ENCODE results near the gene NRGN. TPM values are rescaled to one million over a fixed set of nuclear protein-coding genes. Genes with fewer than 3 reads are reported as not detected.
A peak's percentile ranks its signal among the peaks of the same experiment; 100 is the strongest.

Gene NRGN
- total RNA-seq, 1 experiment from 2014 or later = 7.8 TPM

- H3K27me3 ChIP-seq (replicated peaks; ENCODE audit: control insufficient read depth, insufficient read depth, low read length) = peaks cover 6% of the 10 kb centered on the region
- H3K4me3 ChIP-seq (ENCODE audit: low read depth, low read length) = no peak overlapping the region
- Mint-ChIP-seq H3K9me3 (ENCODE audit: unreplicated experiment) (no peaks in the 10 kb centered on the region), H3K27me3 (ENCODE audit: insufficient read depth, unreplicated experiment) (peaks cover 30% of the 10 kb centered on the region), H3K27ac (ENCODE audit: unreplicated experiment) (no peak overlapping the region), H3K4me1 (ENCODE audit: low read depth, unreplicated experiment) (no peaks in the 10 kb centered on the region), H3K36me3 (ENCODE audit: insufficient read depth, unreplicated experiment) (no peaks in the 10 kb centered on the region), H3K4me3 (ENCODE audit: unreplicated experiment) (no peak overlapping the region)
- no peak for DNase-seq
- POLR2A ChIA-PET = no interaction called here
- TF ChIP-seq, protein P1, sequence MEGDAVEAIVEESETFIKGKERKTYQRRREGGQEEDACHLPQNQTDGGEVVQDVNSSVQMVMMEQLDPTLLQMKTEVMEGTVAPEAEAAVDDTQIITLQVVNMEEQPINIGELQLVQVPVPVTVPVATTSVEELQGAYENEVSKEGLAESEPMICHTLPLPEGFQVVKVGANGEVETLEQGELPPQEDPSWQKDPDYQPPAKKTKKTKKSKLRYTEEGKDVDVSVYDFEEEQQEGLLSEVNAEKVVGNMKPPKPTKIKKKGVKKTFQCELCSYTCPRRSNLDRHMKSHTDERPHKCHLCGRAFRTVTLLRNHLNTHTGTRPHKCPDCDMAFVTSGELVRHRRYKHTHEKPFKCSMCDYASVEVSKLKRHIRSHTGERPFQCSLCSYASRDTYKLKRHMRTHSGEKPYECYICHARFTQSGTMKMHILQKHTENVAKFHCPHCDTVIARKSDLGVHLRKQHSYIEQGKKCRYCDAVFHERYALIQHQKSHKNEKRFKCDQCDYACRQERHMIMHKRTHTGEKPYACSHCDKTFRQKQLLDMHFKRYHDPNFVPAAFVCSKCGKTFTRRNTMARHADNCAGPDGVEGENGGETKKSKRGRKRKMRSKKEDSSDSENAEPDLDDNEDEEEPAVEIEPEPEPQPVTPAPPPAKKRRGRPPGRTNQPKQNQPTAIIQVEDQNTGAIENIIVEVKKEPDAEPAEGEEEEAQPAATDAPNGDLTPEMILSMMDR (IDR thresholded peaks at IDR 0.05; ENCODE audit: insufficient read depth in 1 of 2, low read depth in 1 of 2, low read length in 1 of 2, severe bottlenecking in 1 of 2, unreplicated experiment in 1 of 2) = no peak
- intact Hi-C loops (cut with micrococcal nuclease; ENCODE audit: unreplicated experiment) = no loop called here
- H3K9me3 ChIP-seq = no peaks in the 10 kb centered on the region
- no peaks in the 10 kb centered on the region for H3K36me3 ChIP-seq (ENCODE audit: control insufficient read depth, insufficient read depth, low read length)
- no TSS peak for BruUV-seq (replicated peaks)
- CTCF ChIA-PET = no interaction called here
- peaks cover 4% of the 10 kb centered on the region; the same call in 1 of the 2 replicates for H3K4me1 ChIP-seq
Measured at GRCh38 chr11:124716591-124716990, 23.2 kb upstream of the NRGN start.

DNA sequence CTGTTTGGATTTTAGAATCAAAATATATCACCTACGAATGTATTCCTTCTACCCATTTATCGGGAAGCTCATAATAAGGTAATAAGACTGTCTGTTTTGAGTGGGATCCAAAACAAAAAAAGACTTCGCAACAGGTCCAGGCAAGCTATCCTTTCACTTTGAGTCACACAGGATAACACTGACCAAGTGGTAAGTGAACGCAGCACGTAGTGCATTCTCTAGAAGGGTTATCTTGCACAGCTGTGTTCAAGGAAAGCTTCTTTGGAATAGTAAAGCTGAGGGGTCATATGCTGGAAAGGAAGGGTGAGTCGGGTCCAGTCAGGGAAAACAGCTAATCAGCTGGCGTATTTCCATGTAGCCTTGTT, 22.3 kb upstream of the NRGN start:
- POLR2A ChIA-PET = no interaction called here
- Histone ChIP-seq H3K27me3 (replicated peaks; ENCODE audit: control insufficient read depth, insufficient read depth, low read length) (peaks cover 6% of the 10 kb centered on the region), H3K9me3 (no peaks in the 10 kb centered on the region), H3K36me3 (ENCODE audit: control insufficient read depth, insufficient read depth, low read length) (no peaks in the 10 kb centered on the region), H3K4me3 (ENCODE audit: low read depth, low read length) (no peak overlapping the region), H3K4me1 (peaks cover 4% of the 10 kb centered on the region; the same call in 1 of the 2 replicates)
- Mint-ChIP-seq H3K36me3 (ENCODE audit: insufficient read depth, unreplicated experiment) (no peaks in the 10 kb centered on the region), H3K27me3 (ENCODE audit: insufficient read depth, unreplicated experiment) (peaks cover 30% of the 10 kb centered on the region), H3K4me3 (ENCODE audit: unreplicated experiment) (peak overlapping the region; percentile 71), H3K9me3 (ENCODE audit: unreplicated experiment) (no peaks in the 10 kb centered on the region), H3K4me1 (ENCODE audit: low read depth, unreplicated experiment) (no peaks in the 10 kb centered on the region), H3K27ac (ENCODE audit: unreplicated experiment) (no peak overlapping the region)
- intact Hi-C loops (cut with micrococcal nuclease; ENCODE audit: unreplicated experiment) = no loop called here
- no TSS peak for BruUV-seq (replicated peaks)
- DNase-seq = no peak
- TF ChIP-seq, protein P1 (IDR thresholded peaks at IDR 0.05; ENCODE audit: insufficient read depth in 1 of 2, low read depth in 1 of 2, low read length in 1 of 2, severe bottlenecking in 1 of 2, unreplicated experiment in 1 of 2) = no peak
- CTCF ChIA-PET = interaction anchor here (0.8 to 1.6 kb wide), 2 partner anchors 28 to 46 kb away, joined by 3 read pairs; no protein-coding TSS in a partner anchor

- peak in 1 of 2 experiments; percentile 37 for DNase-seq
- Mint-ChIP-seq H3K4me1 (ENCODE audit: low read depth, unreplicated experiment) (no peaks in the 10 kb centered on the region), H3K27ac (ENCODE audit: unreplicated experiment) (no peak overlapping the region), H3K9me3 (ENCODE audit: unreplicated experiment) (no peaks in the 10 kb centered on the region), H3K36me3 (ENCODE audit: insufficient read depth, unreplicated experiment) (no peaks in the 10 kb centered on the region), H3K27me3 (ENCODE audit: insufficient read depth, unreplicated experiment) (peaks cover 35% of the 10 kb centered on the region), H3K4me3 (ENCODE audit: unreplicated experiment) (peak overlapping the region; percentile 71)
- peaks cover 4% of the 10 kb centered on the region; the same call in 1 of the 2 replicates for H3K4me1 ChIP-seq
- ChIA-PET CTCF (interaction anchor here (0.8 to 1.6 kb wide), 2 partner anchors 28 to 45 kb away, joined by 3 read pairs; no protein-coding TSS in a partner anchor), POLR2A (no interaction called here)
- no peaks in the 10 kb centered on the region for H3K9me3 ChIP-seq
- intact Hi-C loops (cut with micrococcal nuclease; ENCODE audit: unreplicated experiment) = no loop called here
- H3K4me3 ChIP-seq (ENCODE audit: low read depth, low read length) = peak overlapping the region; percentile 36
- BruUV-seq (replicated peaks) = no TSS peak
- H3K27me3 ChIP-seq (replicated peaks; ENCODE audit: control insufficient read depth, insufficient read depth, low read length) = peaks cover 6% of the 10 kb centered on the region
- TF ChIP-seq, protein P1 (IDR thresholded peaks at IDR 0.05; ENCODE audit: insufficient read depth in 1 of 2, low read depth in 1 of 2, low read length in 1 of 2, severe bottlenecking in 1 of 2, unreplicated experiment in 1 of 2) = no peak
- H3K36me3 ChIP-seq (ENCODE audit: control insufficient read depth, insufficient read depth, low read length) = no peaks in the 10 kb centered on the region
Measured at GRCh38 chr11:124717786-124718651, 21.7 kb upstream of the NRGN start.

All from Caco-2 (cell line).